ENCODE measurements around the gene TFRC.

Gene TFRC

DNA sequence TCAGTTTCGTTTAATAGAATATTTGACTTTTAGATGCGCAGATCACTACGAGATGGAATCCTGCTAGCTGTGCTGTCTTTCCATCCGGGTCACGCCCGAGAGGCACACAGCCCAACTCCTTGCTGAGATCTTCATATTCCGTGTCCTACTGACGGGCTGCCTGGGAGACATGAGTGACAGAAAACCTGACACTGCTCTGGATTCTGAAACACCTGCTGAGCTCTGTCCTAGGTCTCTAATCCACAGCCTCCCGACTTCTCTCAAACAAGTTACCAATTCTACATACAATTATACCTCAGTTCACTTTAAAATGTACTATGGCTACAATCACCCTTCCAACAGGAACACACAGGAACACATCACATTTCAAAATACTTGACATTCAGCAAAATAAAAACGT lies 27.2 kb downstream of the TFRC start:
- H3K4me3 ChIP-seq (ENCODE audit: low read length): no peak overlapping the region
- TF ChIP-seq, protein P1, sequence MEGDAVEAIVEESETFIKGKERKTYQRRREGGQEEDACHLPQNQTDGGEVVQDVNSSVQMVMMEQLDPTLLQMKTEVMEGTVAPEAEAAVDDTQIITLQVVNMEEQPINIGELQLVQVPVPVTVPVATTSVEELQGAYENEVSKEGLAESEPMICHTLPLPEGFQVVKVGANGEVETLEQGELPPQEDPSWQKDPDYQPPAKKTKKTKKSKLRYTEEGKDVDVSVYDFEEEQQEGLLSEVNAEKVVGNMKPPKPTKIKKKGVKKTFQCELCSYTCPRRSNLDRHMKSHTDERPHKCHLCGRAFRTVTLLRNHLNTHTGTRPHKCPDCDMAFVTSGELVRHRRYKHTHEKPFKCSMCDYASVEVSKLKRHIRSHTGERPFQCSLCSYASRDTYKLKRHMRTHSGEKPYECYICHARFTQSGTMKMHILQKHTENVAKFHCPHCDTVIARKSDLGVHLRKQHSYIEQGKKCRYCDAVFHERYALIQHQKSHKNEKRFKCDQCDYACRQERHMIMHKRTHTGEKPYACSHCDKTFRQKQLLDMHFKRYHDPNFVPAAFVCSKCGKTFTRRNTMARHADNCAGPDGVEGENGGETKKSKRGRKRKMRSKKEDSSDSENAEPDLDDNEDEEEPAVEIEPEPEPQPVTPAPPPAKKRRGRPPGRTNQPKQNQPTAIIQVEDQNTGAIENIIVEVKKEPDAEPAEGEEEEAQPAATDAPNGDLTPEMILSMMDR (IDR thresholded peaks at IDR 0.05; ENCODE audit: insufficient read depth, low read depth, low read length, missing control alignments): no peak
- no peak for DNase-seq (ENCODE audit: low read depth)

DNA sequence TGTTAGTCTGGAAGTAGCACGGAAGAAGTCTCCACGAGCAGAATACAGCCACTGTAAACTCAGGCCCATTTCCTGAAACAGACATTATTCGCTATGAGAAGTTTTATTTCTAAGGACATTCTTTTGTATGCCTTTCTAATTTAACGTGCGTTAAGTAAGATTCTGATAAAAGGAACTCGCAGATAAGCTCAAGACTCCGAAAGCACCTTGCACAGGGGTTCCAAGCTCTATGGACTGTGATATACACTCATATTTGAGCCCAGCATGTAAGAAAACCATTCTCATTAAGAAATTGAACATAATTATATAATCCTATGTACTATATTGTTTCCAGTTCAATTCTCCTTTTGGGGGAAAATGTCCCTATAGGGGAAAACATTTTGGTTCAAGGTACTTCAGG lies 28.4 kb downstream of the TFRC start:
- TF ChIP-seq, protein P1 (IDR thresholded peaks at IDR 0.05; ENCODE audit: insufficient read depth, low read depth, low read length, missing control alignments): no peak
- DNase-seq (ENCODE audit: low read depth): no peak
- no peak overlapping the region for H3K4me3 ChIP-seq (ENCODE audit: low read length)

DNA sequence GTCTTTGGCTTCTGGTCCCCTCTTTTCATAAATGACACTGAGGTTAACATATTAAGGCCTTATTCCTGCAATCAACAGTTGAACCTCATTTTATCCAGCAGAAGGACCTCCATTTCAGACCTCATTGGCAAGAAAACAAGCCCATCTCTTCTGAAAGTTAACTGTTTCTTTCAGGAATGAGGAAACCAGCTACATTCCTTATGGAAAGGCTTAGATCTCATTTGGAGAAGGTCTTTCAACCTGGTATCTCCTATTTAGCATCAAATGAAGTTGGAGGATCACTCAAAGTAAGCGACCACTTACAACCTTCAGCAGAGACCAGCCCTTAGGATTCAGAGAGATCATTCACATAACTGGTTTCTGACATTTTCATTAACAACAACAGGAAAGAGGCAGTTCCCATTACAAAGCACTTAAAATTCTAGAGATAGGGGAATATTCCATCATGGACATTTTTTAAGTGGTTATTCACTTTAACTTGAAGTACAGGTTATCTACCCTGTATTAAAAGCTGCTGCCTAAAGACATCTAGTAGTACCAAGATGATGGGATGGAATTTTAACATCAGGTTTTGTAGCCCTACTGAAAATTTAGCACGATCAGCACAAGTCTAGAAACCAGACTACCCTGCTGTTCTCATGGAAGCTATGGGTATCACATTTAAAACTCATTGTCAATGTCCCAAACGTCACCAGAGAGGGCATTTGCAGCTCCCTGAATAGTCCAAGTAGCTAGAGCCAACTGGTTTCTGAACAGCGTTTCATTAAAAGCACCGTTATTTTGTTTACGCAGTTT lies 30.4 kb downstream of the TFRC start:
- DNase-seq (ENCODE audit: low read depth): no peak
- no peak overlapping the region for H3K4me3 ChIP-seq (ENCODE audit: low read length)
- TF ChIP-seq, protein P1 (IDR thresholded peaks at IDR 0.05; ENCODE audit: insufficient read depth, low read depth, low read length, missing control alignments): no peak

DNA sequence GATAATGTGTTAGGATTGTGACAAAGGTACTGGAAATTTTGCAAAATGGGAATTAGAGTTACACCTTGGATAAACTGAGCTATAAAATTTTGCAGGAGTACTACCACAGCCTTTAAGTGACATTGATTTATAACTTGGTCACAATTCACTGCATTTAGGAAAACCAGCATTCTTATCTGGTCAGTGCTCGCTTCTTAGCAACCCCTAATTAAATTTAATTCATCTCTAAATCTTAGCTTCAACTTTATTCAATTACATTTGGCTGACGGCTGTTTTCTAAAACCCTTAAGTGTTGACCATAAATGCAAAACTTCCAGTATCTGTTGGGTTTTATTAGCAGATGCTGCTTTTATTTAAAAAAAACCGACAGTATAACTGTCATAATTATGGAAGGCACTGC lies 31.3 kb downstream of the TFRC start:
- H3K4me3 ChIP-seq (ENCODE audit: low read length): no peak overlapping the region
- TF ChIP-seq, protein P1 (IDR thresholded peaks at IDR 0.05; ENCODE audit: insufficient read depth, low read depth, low read length, missing control alignments): no peak
- no peak for DNase-seq (ENCODE audit: low read depth)

DNA sequence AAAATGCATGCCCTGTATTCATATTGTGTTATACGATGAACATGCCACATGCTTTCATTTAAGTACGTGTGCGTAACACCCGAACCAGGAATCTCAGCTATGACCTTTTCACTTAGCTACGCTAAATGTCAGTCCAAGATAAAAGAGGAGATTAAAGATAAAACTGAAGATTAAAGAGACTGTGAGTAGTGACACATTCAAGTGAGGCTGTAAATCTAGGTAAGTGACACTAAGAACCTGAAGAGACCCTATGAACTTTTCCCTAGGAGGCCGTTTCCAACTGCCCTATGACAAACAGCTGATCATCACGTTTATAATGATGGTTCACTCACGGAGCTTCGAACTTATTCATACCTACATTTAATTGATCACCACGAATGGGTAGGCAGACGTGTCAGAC lies 32.2 kb downstream of the TFRC start:
- DNase-seq (ENCODE audit: low read depth): no peak
- no peak overlapping the region for H3K4me3 ChIP-seq (ENCODE audit: low read length)
- TF ChIP-seq, protein P1 (IDR thresholded peaks at IDR 0.05; ENCODE audit: insufficient read depth, low read depth, low read length, missing control alignments): no peak

DNA sequence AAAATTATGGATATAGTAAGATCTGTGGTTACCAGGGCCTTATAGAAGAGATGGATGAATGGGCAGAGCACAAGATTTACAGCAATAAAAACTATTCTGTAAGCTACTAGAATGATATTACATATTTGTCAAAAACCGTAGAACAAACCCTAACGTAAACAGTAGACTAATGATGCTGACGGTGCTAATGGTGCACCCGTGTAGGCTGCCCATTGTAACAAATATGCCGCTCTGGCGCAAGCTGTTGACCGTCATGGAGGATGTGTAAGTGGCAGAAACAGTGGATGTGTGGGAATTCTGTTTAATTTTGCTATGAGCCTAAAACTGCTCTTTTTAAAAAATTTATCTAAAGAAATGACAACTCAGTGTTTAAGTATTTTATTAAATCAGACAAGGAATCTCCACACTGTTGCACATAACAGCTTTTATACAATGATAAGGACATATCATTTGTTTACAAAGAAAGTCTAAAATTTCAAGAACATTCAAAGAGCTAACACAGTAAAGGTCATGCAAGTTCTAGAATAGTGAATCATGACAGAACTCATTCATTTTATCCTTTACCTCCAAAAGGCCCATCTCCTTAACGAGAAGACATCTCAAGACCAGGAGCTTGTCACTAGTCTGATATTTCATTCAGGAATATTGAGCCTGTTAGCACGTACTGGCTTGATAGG lies 32.8 kb downstream of the TFRC start:
- TF ChIP-seq, protein P1 (IDR thresholded peaks at IDR 0.05; ENCODE audit: insufficient read depth, low read depth, low read length, missing control alignments): no peak
- no peak for DNase-seq (ENCODE audit: low read depth)
- H3K4me3 ChIP-seq (ENCODE audit: low read length): no peak overlapping the region

Data from epithelial cell of esophagus (primary cell).